KMS-11 (cell line): ENCODE data around the gene ANKRD44.

ENCODE experiments used
- H2AFZ ChIP-seq: fragments of 200-600 bp; sonication (generic); 2 replicates; pipeline ENCODE4 v1.6.1; 2016; ENCODE audit warnings: antibody characterized with exemption, mixed run types, low read depth
- H3K27ac ChIP-seq: fragments of 200-600 bp; sonication (generic); 2 replicates; pipeline ENCODE4 v1.6.1; 2016; ENCODE audit warnings: mild to moderate bottlenecking, mixed run types
- H3K27me3 ChIP-seq: fragments of 200-600 bp; sonication (generic); 2 replicates; pipeline ENCODE4 v1.6.1; 2017; ENCODE audit warnings: mild to moderate bottlenecking, low read depth, mixed run types, moderate library complexity; ENCODE audit not compliant: insufficient read depth
- H3K36me3 ChIP-seq: fragments of 200-600 bp; sonication (generic); 2 replicates; pipeline ENCODE4 v1.6.1; 2017; ENCODE audit warnings: mild to moderate bottlenecking, mixed run types; ENCODE audit not compliant: insufficient read depth
- H3K4me1 ChIP-seq: fragments of 200-600 bp; sonication (generic); 2 replicates; pipeline ENCODE4 v1.6.1; 2016; ENCODE audit warnings: mild to moderate bottlenecking, low read depth, mixed run types; ENCODE audit not compliant: poor library complexity, severe bottlenecking
- H3K4me2 ChIP-seq: fragments of 200-600 bp; sonication (generic); 2 replicates; pipeline ENCODE4 v1.7.0; 2016; ENCODE audit warnings: mild to moderate bottlenecking, mixed run types
- H3K4me3 ChIP-seq: fragments of 200-600 bp; sonication (generic); IDR thresholded peaks from 2 replicates; pipeline ENCODE4 v1.6.1; 2017; ENCODE audit warnings: low read depth, low read length, mixed read lengths; ENCODE audit not compliant: insufficient read depth
- H3K79me2 ChIP-seq: fragments of 200-600 bp; sonication (generic); 2 replicates; pipeline ENCODE4 v1.6.1; 2016; ENCODE audit warnings: low read depth, mixed run types; ENCODE audit not compliant: insufficient read depth
- H3K9ac ChIP-seq: fragments of 200-600 bp; sonication (generic); 2 replicates; pipeline ENCODE4 v1.6.1; 2016; ENCODE audit warnings: mild to moderate bottlenecking, mixed run types
- H4K20me1 ChIP-seq: fragments of 200-600 bp; sonication (generic); 2 replicates; pipeline ENCODE4 v1.6.1; 2016; ENCODE audit warnings: mild to moderate bottlenecking, mixed run types; ENCODE audit not compliant: insufficient read depth
- CTCF ChIP-seq: fragments of 200-600 bp; sonication (generic); conservative IDR thresholded peaks from 2 replicates; pipeline ENCODE4 v1.6.1; 2017; ENCODE audit warnings: low read depth, mild to moderate bottlenecking, antibody characterized with exemption, low read length, moderate library complexity, mixed read lengths

ANKRD44 gene

GRCh38 chr2:196965651-196966050, 344.9 kb downstream of the ANKRD44 start:
- peaks cover 15% of the 10 kb centered on the region for H3K4me1 ChIP-seq
- no peaks in the 10 kb centered on the region for H3K36me3 ChIP-seq
- H3K4me2 ChIP-seq, result no peak overlapping the region
- H4K20me1 ChIP-seq, result no peaks in the 10 kb centered on the region
- H2AFZ ChIP-seq, result no peak overlapping the region
- H3K79me2 ChIP-seq, result no peaks in the 10 kb centered on the region
- H3K4me3 ChIP-seq, result no peak overlapping the region
- H3K27ac ChIP-seq, result no peak overlapping the region
- H3K27me3 ChIP-seq, result no peaks in the 10 kb centered on the region
- no peak for TF ChIP-seq CTCF
- H3K9ac ChIP-seq, result no peak overlapping the region

GRCh38 chr2:196963961-196964360, 346.6 kb downstream of the ANKRD44 start:
- Histone ChIP-seq H3K36me3 (no peaks in the 10 kb centered on the region), H3K4me2 (no peak overlapping the region), H2AFZ (no peak overlapping the region), H3K79me2 (no peaks in the 10 kb centered on the region), H3K27me3 (no peaks in the 10 kb centered on the region), H3K4me3 (no peak overlapping the region), H3K9ac (no peak overlapping the region), H3K4me1 (peaks cover 6% of the 10 kb centered on the region), H3K27ac (no peak overlapping the region), H4K20me1 (no peaks in the 10 kb centered on the region)
- no peak for TF ChIP-seq CTCF

GRCh38 chr2:196963043-196963442, 347.5 kb downstream of the ANKRD44 start:
- H2AFZ ChIP-seq, result no peak overlapping the region

GRCh38 chr2:196962325-196962724, 348.3 kb downstream of the ANKRD44 start:
- no peak for TF ChIP-seq CTCF
- Histone ChIP-seq H3K36me3 (no peaks in the 10 kb centered on the region), H3K9ac (no peak overlapping the region), H3K27me3 (no peaks in the 10 kb centered on the region), H3K4me2 (no peak overlapping the region), H3K4me3 (no peak overlapping the region), H2AFZ (no peak overlapping the region), H3K4me1 (peaks cover 6% of the 10 kb centered on the region), H3K27ac (no peak overlapping the region), H4K20me1 (no peaks in the 10 kb centered on the region), H3K79me2 (no peaks in the 10 kb centered on the region)

More at GRCh38 chr2:196963043-196963442, 347.5 kb downstream of the ANKRD44 start:
- no peak overlapping the region for H3K27ac ChIP-seq
- no peak overlapping the region for H3K4me2 ChIP-seq
- no peaks in the 10 kb centered on the region for H3K79me2 ChIP-seq
- H4K20me1 ChIP-seq, result no peaks in the 10 kb centered on the region
- TF ChIP-seq CTCF, result no peak
- no peak overlapping the region for H3K9ac ChIP-seq
- H3K4me3 ChIP-seq, result no peak overlapping the region
- H3K27me3 ChIP-seq, result no peaks in the 10 kb centered on the region
- no peaks in the 10 kb centered on the region for H3K36me3 ChIP-seq
- H3K4me1 ChIP-seq, result peaks cover 6% of the 10 kb centered on the region

- Histone ChIP-seq H3K36me3 (no peaks in the 10 kb centered on the region), H3K9ac (no peak overlapping the region), H3K27ac (no peak overlapping the region), H2AFZ (no peak overlapping the region), H3K79me2 (no peaks in the 10 kb centered on the region), H3K4me1 (peaks cover 6% of the 10 kb centered on the region), H3K4me3 (no peak overlapping the region), H4K20me1 (no peaks in the 10 kb centered on the region), H3K4me2 (no peak overlapping the region), H3K27me3 (no peaks in the 10 kb centered on the region)
- no peak for TF ChIP-seq CTCF
These were observed 348.7 kb downstream of the ANKRD44 start for GRCh38 chr2:196961889-196962288.
